Gastroesophageal sphincter (tissue), 4 donors: Measurements from ENCODE around the gene ZDHHC3. TPM values are rescaled to one million over a fixed set of nuclear protein-coding genes. Genes with fewer than 3 reads are reported as not detected.

Experiments used
- total RNA-seq, 4 donors: library from RNA; depleted of rRNA; stranded (reverse); fragments of >200 nt; gene quantifications; one replicate each; pipeline ENCODE4 v1.1.0, GENCODE V29; 2016

The ZDHHC3 gene
- total RNA-seq, 4 donors from 2014 or later: 66.6 to 91.2 (median 78.5) TPM

Other genes with a start within 250 kb of the ZDHHC3 start
- gene ZNF501, start 246.5 kb downstream of the ZDHHC3 start, total RNA-seq: 10 to 100 TPM in 1 of 4 donors, 1 to 10 TPM in 3; 7.0 to 16.3 (median 9.0) TPM
- gene KIAA1143, start 214.6 kb downstream of the ZDHHC3 start, total RNA-seq: 10 to 100 TPM; 27.7 to 41.5 (median 36.5) TPM
- 1 to 10 TPM in 1 of 4 donors, under 1 TPM in 3; 0.13 to 2.4 (median 0.51) TPM for gene KIF15, start 214.4 kb downstream of the ZDHHC3 start, total RNA-seq
- gene TMEM42, start 114.3 kb downstream of the ZDHHC3 start, total RNA-seq: 10 to 100 TPM in 2 of 4 donors, 1 to 10 TPM in 2; 7.0 to 14.9 (median 9.0) TPM
- gene TGM4, start 101.6 kb downstream of the ZDHHC3 start, total RNA-seq: not detected
- 10 to 100 TPM; 40.6 to 52.8 (median 46.0) TPM for gene EXOSC7, start 70 bp upstream of the ZDHHC3 start, total RNA-seq
- 100 to 1,000 TPM in 1 of 4 donors, 10 to 100 TPM in 3; 20.4 to 127 (median 77.6) TPM for gene CLEC3B, start 50.1 kb upstream of the ZDHHC3 start, total RNA-seq
- gene CDCP1, start 170.2 kb upstream of the ZDHHC3 start, total RNA-seq: 1 to 10 TPM; 2.5 to 4.9 (median 4.2) TPM